Thoracic aorta (tissue), 2 donors: ENCODE measurements around the gene KLF5. TPM values are rescaled to one million over a fixed set of nuclear protein-coding genes. Genes with fewer than 3 reads are reported as not detected.

Experiments
- ATAC-seq: fragments of 150-250 bp; one replicate; pipeline ENCODE4 v1.8.0; 2017; ENCODE audit warnings: low read depth; ENCODE audit not compliant: insufficient number of reproducible peaks, low FRiP score
- DNase-seq: peaks from one replicate; pipeline ENCODE4 v3.0.0-alpha.2; 2020; ENCODE audit warnings: low spot score
- H3K27ac ChIP-seq, 2 donors: fragments of 200-600 bp; sonication (generic); 1 replicate in 1 of 2; 2 replicates in 1 of 2; pipeline ENCODE4 v1.5.1; 2016; ENCODE audit warnings: mild to moderate bottlenecking in 2 of 2, moderate library complexity in 2 of 2
- H3K27me3 ChIP-seq: fragments of 200-600 bp; sonication (generic); replicated peaks from 2 replicates; pipeline ENCODE4 v1.6.0; 2016; ENCODE audit warnings: mild to moderate bottlenecking; ENCODE audit not compliant: insufficient read depth
- H3K36me3 ChIP-seq: fragments of 200-600 bp; sonication (generic); one replicate; pipeline ENCODE4 v1.5.1; 2016
- H3K4me1 ChIP-seq, 2 donors: fragments of 200-600 bp; sonication (generic); 1 replicate in 1 of 2; 2 replicates in 1 of 2; pipeline versions ENCODE4 v1.5.1 to v1.6.0; 2016; ENCODE audit warnings: low read depth in 2 of 2, mild to moderate bottlenecking in 1 of 2; ENCODE audit not compliant: control insufficient read depth in 1 of 2
- H3K4me3 ChIP-seq: fragments of 200-600 bp; sonication (generic); 2 replicates; pipeline ENCODE4 v1.5.1; 2016; ENCODE audit warnings: mild to moderate bottlenecking
- H3K9me3 ChIP-seq: fragments of 200-600 bp; sonication (generic); 2 replicates; pipeline ENCODE4 v1.5.1; 2016
- CTCF ChIP-seq: fragments of 200-600 bp; sonication (generic); IDR thresholded peaks from one replicate; pipeline ENCODE4 v1.5.1; 2019; ENCODE audit warnings: antibody characterized with exemption
- total RNA-seq, 2 donors: library from RNA; depleted of rRNA; stranded (reverse); fragments of >200 nt; gene quantifications; one replicate each; pipeline versions ENCODE4 v1.1.0 to v1.2.3, GENCODE V29; 2016

Gene KLF5
- total RNA-seq, 2 donors from 2014 or later = 2.6 to 6.2 TPM

GRCh38 chr13:73082895-73083294 is 24.1 kb downstream of the KLF5 start:
- Histone ChIP-seq H3K9me3 (no peaks in the 10 kb centered on the region), H3K4me1 (no peaks in the 10 kb centered on the region), H3K27me3 (no peaks in the 10 kb centered on the region), H3K27ac (no peak overlapping the region), H3K4me3 (no peak overlapping the region), H3K36me3 (no peaks in the 10 kb centered on the region)
- TF ChIP-seq CTCF = no peak
- ATAC-seq = no peak
- DNase-seq = no peak

- no peak for DNase-seq
- Histone ChIP-seq H3K4me3 (no peak overlapping the region), H3K27me3 (no peaks in the 10 kb centered on the region), H3K27ac (no peak overlapping the region), H3K9me3 (peaks cover 2% of the 10 kb centered on the region), H3K36me3 (no peaks in the 10 kb centered on the region), H3K4me1 (no peaks in the 10 kb centered on the region)
- ATAC-seq = no peak
- TF ChIP-seq CTCF = no peak
These were observed 29.6 kb downstream of the KLF5 start for GRCh38 chr13:73088332-73088935.

- Histone ChIP-seq H3K27ac (no peak overlapping the region), H3K36me3 (no peaks in the 10 kb centered on the region), H3K9me3 (peaks cover 2% of the 10 kb centered on the region), H3K27me3 (no peaks in the 10 kb centered on the region), H3K4me1 (no peaks in the 10 kb centered on the region), H3K4me3 (no peak overlapping the region)
- DNase-seq = no peak
- TF ChIP-seq CTCF = no peak
- no peak for ATAC-seq
These were observed 30.4 kb downstream of the KLF5 start for GRCh38 chr13:73089213-73089612.

GRCh38 chr13:73090116-73090822 is 31.5 kb downstream of the KLF5 start:
- no peaks in the 10 kb centered on the region for H3K4me1 ChIP-seq
- no peak for TF ChIP-seq CTCF
- no peak for ATAC-seq

GRCh38 chr13:73090823-73091187 is 32.0 kb downstream of the KLF5 start:
- Histone ChIP-seq H3K27me3 (no peaks in the 10 kb centered on the region), H3K27ac (no peak overlapping the region), H3K4me3 (no peak overlapping the region), H3K4me1 (no peaks in the 10 kb centered on the region), H3K9me3 (peaks cover 2% of the 10 kb centered on the region), H3K36me3 (no peaks in the 10 kb centered on the region)
- TF ChIP-seq CTCF = no peak
- DNase-seq (no peak), ATAC-seq (no peak)

More at GRCh38 chr13:73090116-73090822, 31.5 kb downstream of the KLF5 start:
- Histone ChIP-seq H3K9me3 (peaks cover 2% of the 10 kb centered on the region), H3K27ac (no peak overlapping the region), H3K27me3 (no peaks in the 10 kb centered on the region), H3K4me3 (no peak overlapping the region), H3K36me3 (no peaks in the 10 kb centered on the region)
- no peak for DNase-seq
